Hematopoietic multipotent progenitor cell treated with erythropoietin and hydrocortisone succinate and interleukin-3 and kit ligand, for 17 days (in vitro differentiated cells): ENCODE measurements around the gene SVOP.

Experiments used
- DNase-seq: peaks from one replicate; pipeline ENCODE4 v3.0.0-alpha.2; 2015; ENCODE audit warnings: low spot score

The SVOP gene

GRCh38 chr12:108930756-108931155, 90.1 kb downstream of the SVOP start:
- DNase-seq: no peak

DNA sequence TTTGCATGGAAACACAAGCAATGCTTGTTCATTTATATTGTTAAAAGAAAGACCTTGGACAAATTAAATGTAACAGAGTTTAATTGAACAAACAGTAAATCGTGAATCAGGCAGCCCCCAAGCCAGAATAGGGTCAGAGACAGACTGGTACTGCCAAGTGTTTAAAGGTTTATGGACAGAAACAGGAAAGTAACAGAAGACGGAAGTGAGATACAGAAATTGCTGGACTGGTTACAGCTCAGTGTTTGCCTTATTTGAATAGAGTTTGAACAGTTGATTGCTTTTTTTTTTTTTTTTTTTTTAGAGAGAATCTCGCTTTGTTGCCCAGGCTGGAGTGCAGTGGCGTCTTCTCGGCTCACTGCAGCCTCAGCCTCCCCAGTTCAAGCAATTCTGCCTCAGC, 90.7 kb downstream of the SVOP start:
- DNase-seq: no peak

DNA sequence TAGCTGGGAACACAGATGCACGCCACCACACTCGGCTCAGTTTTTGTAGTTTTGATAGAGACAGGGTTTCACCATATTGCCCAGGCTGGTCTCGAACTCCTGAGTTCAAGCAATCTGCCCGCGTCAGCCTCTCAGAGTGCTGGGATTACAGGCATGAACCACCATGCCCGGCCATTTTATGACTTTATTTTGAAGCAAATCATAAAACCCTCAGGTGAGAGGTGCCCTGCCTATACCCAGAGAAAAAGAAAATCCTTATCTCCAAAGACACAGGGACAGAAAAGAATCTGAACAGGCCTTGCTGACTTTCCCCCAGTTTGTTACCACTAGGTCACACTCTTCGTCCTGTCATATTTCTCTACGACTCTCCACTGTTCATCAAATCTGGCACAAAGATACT, 92.2 kb downstream of the SVOP start:
- DNase-seq: no peak

DNA sequence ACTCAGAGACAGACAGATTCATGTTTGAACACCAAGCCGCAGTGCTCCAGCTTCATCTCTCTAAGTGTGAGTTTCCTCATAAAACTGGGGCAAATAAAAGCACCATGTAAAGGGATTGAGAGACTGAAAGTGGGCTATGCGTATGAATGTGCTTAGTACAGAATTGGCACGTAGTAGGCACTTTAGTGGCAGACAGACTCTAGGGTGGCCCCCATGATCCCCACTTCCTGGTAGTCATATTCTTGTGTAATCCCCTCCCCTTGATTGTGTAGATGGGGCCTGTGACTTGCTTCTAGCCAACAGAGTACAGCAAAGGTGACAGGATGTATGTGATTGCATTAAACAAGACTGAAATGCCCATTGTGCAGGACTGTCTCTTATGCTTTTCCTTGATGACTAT, 98.0 kb downstream of the SVOP start:
- DNase-seq: no peak

GRCh38 chr12:108921946-108922345, 98.9 kb downstream of the SVOP start:
- DNase-seq: no peak

- DNase-seq: no peak
Observed at GRCh38 chr12:108918960-108919642, 101.8 kb downstream of the SVOP start.

- no peak for DNase-seq
Observed at GRCh38 chr12:108918206-108918605, 102.7 kb downstream of the SVOP start.

DNA sequence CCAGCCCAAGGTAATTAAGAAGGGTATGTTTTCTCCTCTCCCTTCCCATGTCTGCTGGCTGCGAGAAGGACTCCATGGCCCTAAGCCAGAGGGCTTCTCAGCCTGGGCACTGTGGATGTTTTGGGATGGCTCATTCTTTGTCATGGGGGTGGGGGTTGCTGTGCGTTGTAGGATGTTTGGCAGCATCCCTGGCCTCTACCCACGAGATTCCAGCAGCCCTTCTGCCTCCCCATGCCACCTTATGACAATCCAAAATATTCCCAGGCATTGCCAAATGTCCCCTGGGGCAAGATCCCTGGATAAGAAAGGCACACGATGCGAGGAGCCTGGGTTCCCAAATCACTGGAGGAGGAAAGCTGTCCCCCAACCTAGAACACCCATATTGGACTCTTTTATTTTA, 104.5 kb downstream of the SVOP start:
- no peak for DNase-seq

DNA sequence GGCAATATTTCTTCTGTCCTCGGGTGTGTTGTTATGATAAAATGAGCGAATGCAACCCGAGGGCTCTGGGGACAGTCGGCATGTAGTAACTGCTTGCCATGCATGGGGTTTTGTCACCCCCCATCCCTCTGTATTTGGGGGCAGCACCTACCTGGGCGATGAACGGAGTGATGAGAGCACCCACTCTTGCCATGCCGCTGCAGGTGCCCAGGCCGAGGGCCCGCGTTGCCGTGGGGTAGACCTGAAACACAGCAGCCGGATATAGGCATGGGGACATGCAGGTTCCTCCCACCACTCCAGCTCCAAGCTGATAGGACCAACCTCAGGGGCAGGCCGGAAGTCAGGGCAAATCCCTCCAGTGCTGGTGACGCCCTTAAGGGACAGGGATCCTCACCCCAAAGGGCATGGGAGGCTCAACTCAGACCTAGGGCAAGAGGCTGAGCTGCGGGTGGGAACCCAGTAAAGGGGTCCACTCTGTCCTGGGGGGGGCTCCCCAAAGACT, 105.2 kb downstream of the SVOP start:
- DNase-seq: no peak

DNA sequence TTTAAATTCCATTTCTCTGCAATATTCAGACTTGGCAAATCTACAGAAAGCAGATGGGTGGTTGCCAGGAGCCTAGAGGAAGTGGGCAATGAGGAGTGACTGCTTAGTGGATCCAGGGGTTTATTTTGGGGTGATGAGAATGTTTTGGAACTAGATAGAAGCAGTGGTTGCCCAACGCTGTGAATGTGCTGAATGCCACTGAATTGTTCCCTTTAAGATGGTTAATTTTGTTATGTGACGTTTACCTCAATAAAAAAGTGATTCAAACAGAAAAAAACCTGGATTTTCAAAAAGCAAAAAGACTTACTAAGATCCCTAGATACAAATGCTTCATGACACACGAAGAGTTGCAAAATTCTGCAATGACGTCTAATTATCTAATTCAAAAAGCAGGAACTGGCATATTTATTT, 106.7 kb downstream of the SVOP start:
- no peak for DNase-seq

- DNase-seq: no peak
Observed at GRCh38 chr12:108912361-108912760, 108.5 kb downstream of the SVOP start.

DNA sequence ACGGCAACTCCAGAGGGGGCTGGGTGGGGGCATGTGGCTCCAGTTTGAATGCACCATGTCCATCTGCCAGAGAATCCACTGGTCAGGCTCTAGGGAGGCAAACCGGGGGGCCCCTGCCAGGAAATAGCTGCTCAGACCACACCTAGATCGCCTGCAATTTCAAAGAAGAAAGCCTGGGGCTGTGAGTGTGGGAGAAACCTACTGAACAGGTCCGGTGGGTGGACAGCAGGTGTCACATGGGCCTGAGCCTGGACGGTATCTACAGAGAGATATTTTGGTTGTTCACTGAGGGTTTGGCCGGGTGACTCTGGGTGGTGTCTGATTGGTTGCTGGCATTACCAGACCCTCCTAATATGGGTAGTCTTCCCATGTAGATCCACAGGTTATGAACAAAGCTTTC, 109.0 kb downstream of the SVOP start:
- no peak for DNase-seq

DNA sequence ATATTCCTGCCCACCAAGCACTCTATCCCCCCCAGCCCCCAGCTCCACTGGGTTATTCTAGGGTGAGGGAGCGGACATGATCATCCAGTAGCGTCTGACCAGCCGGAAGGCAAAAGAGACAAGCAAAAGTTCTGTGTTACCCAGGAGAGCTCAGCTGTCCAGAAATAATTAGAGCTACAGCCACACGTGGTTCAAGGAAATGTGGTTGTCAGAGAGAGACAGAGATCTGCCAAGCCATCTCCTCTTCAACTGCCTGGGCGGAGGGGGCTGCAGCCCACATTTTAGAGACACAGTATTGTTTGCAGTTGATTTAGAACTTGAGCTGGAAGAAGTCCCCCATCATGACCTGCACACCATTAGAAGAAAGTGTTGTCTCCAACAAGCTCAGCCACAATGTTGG, 110.5 kb downstream of the SVOP start:
- DNase-seq: no peak

- DNase-seq: no peak
Observed at GRCh38 chr12:108907839-108908351, 113.0 kb downstream of the SVOP start.

DNA sequence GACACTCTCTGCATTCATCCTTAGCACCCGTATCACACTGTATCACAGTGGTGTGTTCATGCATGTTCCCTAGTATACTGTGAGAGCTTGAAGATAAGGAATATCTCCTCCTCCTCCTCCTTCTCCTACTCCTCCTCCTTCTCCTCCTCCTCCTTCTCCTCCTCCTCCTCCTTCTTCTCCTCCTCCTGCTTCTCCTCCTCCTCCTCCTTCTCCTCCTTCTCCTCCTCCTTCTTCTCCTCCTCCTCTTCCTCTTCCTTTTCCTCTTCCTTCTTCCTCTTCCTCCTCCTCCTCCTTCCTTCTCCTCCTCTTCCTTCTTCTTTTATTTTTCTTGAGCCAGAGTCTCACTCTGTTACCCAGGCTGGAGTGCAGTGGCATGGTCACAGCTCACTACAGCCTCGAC, 113.9 kb downstream of the SVOP start:
- no peak for DNase-seq

DNA sequence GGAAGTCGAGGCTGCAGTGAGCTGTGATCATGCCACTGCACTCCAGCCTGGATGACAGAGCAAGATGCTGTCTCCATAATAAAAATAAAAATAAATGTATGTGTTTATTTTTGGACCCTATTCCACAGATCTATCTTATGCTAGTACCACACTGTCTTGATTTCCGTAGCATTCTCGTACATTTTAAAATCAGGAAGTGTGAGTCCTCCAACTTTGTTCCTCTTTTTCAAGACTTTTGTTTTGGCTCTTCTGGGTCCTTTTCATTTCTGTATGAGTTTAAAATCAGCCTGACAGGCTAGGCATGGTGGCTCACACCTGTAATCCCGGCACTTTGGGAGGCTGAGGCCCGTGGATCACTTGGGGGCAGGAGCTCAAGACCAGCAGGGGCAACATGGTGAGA, 115.1 kb downstream of the SVOP start:
- DNase-seq: no peak

- DNase-seq: no peak
Observed at GRCh38 chr12:108899145-108899544, 121.7 kb downstream of the SVOP start.

DNA sequence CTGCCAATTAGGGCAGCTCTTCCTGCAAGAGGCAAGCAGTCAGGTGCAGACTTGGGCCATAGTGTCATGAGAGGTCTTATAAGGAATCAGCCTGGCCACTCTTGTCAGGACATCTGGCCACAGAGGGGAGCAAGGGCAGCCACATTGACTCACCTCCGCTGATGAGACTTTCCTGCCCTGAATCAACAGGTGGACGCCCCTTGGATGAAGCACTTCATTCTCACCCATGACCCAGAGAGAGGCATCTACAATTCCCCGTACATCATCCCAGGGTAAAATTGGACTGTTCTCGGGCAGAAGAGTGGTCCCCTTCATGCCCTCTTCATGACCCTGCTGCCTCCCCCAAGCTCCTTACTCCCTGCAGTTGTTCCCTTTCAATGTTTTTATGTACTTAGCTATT, 124.1 kb downstream of the SVOP start:
- no peak for DNase-seq

GRCh38 chr12:108896336-108896735, 124.5 kb downstream of the SVOP start:
- DNase-seq: no peak

DNA sequence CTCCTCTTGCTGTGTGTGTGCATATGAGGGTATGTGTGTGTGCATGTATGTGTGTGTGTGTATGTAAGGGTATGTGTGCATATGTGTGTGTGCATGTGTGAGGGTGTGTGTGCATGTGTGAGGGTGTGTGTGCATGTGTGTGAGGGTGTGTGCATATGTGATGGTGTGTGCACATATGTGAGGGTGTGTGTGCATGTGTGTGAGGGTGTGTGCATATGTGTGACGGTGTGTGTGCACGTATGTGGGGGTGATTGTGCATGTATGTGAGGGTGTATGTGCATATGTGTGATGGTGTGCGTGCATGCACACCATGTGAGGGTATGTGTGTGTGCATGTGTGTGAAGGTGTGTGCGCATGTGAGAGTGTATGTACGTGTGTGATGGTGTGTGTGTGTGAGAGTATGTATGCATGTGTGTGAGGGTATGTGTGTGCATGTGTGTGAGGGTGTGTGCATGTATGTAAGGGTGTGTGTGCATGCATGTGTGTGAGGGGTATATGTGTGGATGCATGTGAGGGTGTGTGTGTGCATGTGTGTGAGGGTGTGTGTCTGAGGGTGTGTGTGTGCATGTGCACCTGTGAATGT, 125.6 kb downstream of the SVOP start:
- DNase-seq: no peak

- DNase-seq: no peak
Observed at GRCh38 chr12:108890208-108890607, 130.7 kb downstream of the SVOP start.

GRCh38 chr12:108888031-108888430, 132.8 kb downstream of the SVOP start:
- DNase-seq: no peak

GRCh38 chr12:108886873-108887629, 133.8 kb downstream of the SVOP start:
- DNase-seq: no peak
